Coronary artery (tissue), 2 donors: ENCODE results near the gene HCLS1.

ENCODE experiments used
- DNase-seq: peaks from one replicate; pipeline ENCODE4 v3.0.0-alpha.2; 2017; ENCODE audit warnings: low spot score
- H3K27ac ChIP-seq, 2 donors: fragments of 200-600 bp; sonication (generic); one replicate each; pipeline ENCODE4 v1.5.1; 2016 to 2019
- H3K4me3 ChIP-seq: fragments of 200-600 bp; sonication (generic); 2 replicates; pipeline ENCODE4 v1.5.1; 2016; ENCODE audit warnings: mild to moderate bottlenecking, moderate library complexity
- TF ChIP-seq, protein P1 (sequence below): fragments of 200-600 bp; sonication (generic); IDR thresholded peaks from one replicate; pipeline ENCODE4 v1.5.1; 2019; ENCODE audit warnings: antibody characterized with exemption

The HCLS1 gene, protein sequence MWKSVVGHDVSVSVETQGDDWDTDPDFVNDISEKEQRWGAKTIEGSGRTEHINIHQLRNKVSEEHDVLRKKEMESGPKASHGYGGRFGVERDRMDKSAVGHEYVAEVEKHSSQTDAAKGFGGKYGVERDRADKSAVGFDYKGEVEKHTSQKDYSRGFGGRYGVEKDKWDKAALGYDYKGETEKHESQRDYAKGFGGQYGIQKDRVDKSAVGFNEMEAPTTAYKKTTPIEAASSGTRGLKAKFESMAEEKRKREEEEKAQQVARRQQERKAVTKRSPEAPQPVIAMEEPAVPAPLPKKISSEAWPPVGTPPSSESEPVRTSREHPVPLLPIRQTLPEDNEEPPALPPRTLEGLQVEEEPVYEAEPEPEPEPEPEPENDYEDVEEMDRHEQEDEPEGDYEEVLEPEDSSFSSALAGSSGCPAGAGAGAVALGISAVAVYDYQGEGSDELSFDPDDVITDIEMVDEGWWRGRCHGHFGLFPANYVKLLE

DNA sequence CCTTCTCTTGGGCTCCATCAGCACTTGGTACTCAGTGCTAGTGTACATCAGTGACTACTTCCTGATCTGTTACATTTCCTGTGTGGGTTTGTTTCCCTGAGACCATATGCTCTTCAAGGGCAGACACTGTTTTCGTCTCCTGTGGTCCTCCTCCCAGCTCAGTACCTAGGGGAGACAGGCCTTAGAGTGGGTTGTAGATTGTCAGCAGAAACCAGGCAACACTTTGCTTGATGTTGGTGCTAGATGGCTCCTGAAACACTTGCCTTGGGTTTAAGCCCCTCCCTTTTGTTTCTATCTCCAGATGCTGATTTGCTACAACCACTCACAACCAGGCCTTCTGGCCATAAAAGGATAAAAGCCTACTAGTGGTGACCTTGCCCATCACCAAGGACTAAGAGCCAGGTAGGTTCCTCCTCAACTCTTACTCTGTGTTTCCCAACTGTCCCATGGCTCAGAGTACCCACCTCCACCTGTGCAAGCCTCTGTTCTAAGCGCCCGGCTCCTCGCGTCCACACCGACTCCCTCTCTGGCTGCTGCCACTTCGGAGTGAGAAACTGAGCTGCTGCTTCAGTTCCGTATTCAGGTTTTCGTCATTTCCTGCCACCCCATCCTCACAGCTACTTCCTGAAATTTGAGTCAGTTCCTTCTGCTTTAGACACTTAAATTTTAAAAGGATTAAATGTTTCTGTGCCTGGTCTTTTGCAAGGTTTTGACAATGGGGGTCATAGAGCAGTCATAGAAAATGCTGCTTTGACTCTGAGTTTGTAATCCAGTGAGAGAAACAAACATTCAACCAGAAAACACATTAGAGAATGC is at the start of gene HCLS1:
TSS of gene HCLS1 (minus strand) at position 548 of the 816 bp plus-strand sequence. CDS start 2,556 bp downstream, outside the sequence.
- no peak for DNase-seq
- Histone ChIP-seq H3K27ac (peak within 1 kb of the TSS in 1 of 2 donors; percentile 74), H3K4me3 (peak within 1 kb of the TSS; percentile 57)
- TF ChIP-seq, protein P1, sequence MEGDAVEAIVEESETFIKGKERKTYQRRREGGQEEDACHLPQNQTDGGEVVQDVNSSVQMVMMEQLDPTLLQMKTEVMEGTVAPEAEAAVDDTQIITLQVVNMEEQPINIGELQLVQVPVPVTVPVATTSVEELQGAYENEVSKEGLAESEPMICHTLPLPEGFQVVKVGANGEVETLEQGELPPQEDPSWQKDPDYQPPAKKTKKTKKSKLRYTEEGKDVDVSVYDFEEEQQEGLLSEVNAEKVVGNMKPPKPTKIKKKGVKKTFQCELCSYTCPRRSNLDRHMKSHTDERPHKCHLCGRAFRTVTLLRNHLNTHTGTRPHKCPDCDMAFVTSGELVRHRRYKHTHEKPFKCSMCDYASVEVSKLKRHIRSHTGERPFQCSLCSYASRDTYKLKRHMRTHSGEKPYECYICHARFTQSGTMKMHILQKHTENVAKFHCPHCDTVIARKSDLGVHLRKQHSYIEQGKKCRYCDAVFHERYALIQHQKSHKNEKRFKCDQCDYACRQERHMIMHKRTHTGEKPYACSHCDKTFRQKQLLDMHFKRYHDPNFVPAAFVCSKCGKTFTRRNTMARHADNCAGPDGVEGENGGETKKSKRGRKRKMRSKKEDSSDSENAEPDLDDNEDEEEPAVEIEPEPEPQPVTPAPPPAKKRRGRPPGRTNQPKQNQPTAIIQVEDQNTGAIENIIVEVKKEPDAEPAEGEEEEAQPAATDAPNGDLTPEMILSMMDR: no peak

DNA sequence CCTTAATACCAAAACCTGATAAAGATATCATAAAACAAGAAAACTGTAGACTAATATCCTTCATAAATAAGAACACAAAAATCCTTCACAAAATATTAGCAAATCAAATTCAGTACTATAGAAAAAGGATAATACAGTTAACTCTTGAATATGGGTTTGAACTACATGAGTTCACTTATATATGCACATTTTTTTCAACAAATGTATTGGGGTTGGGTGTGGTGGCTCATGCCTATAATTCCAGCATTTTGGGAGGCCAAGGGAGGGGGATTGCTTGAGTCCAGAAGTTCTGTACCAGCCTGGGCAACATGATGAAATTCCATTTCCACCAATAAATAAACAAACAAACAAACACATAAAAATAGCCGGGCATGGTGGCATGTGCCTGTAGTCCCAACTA is 49.6 kb upstream of the HCLS1 start:
- no peak overlapping the region for H3K27ac ChIP-seq
- no peak for DNase-seq
- TF ChIP-seq, protein P1: no peak
- H3K4me3 ChIP-seq: no peak overlapping the region

DNA sequence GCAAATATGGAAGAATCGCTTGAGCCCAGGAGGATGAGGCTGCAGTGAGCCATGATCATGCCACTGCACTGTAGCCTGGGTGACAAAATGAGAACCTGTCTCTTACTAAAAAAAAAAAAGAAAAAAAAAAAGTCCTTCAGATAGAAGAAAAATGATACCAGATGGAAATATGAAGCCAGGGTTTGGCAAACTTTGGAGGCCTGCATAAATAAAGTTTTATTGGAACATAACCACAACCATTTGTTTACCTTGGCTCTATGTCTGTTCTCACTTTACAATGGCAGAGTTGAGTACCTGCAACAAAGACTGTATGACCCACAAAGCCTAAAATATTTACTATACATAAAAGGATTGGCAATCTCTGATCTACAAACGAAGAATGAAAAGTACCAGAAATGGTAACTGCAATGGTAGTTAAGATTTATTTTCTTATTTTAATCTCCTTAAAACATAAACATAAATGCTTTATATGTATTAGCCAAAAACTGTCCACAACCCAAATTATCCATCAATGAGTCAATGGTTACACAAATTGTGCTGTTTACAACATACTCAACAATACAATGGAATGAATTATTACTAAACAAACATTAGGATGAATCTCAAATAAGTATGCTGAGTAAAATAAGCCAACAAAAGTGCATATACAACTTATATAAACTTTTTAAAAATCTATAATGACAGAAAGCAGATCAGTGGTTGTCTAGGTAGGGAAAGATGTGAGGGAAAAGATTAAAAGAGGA is 47.0 kb upstream of the HCLS1 start:
- Histone ChIP-seq H3K4me3 (no peak overlapping the region), H3K27ac (no peak overlapping the region)
- no peak for DNase-seq
- TF ChIP-seq, protein P1: no peak

DNA sequence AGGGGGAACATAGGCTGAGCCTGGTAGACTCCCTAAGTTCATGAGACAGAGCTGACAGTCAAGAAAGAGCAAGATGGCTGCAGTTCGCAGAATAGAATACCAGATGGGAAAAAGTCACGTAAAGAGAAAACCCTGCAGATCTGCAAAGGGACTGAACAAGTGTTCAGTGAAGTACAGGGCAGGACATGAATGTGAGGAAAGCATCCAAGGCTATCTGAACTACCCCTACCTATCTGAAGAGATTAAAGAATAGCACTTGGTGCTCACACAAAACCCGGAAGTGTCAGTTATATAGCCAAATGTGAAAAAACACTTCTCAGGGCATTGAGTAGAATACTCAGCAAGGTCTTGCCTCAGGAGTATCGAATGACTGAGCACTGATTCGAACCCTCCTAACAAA is 44.8 kb upstream of the HCLS1 start:
- Histone ChIP-seq H3K4me3 (no peak overlapping the region), H3K27ac (no peak overlapping the region)
- TF ChIP-seq, protein P1: no peak
- DNase-seq: no peak

DNA sequence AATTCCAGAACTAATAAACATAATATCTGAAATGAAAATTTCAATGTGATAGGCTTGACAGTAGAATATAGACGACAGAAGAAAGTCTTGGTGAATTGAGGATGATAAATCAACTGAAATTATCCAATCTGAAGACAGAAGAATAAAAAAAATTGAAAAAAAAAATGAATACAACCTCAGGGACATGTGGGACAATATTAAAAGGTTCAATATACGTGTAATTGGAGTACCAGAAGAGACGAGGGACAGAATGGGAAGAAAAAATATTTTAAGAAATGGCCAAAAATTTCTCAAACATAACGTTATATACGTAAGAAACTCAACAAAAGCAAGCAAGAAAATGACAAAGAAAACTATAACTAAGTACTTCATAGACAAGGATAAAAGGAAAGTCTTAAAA is 43.3 kb upstream of the HCLS1 start:
- Histone ChIP-seq H3K27ac (no peak overlapping the region), H3K4me3 (no peak overlapping the region)
- DNase-seq: no peak
- TF ChIP-seq, protein P1: no peak

DNA sequence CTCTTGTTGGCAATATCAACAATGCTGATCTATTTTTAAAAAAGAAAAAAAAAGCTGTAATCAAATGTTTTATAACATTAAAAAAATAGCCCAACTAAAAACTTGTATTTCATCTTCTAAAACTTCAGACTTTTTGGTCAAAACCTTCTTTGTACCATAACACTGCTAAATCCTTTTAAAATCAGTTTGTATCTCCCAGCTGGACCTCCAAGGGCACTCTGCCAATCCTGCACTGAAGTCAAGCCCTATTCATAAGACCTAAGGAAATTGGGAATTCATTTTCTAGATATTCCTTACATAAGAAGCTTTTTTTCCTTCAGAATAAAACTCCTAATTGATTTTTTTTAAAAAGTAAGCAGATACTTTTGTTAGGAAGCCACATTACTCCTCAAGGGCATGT is 38.2 kb upstream of the HCLS1 start:
- Histone ChIP-seq H3K4me3 (no peak overlapping the region), H3K27ac (no peak overlapping the region)
- TF ChIP-seq, protein P1: no peak
- no peak for DNase-seq
